ENCODE results near the gene TRIM60.
A peak's percentile ranks its signal among the peaks of the same experiment; 100 is the strongest.
"Not testable (repeated sequence)": the region's sequence is repeated elsewhere in the genome, so short reads cannot be mapped to it uniquely, and the experiment has no call there.

Gene TRIM60

DNA sequence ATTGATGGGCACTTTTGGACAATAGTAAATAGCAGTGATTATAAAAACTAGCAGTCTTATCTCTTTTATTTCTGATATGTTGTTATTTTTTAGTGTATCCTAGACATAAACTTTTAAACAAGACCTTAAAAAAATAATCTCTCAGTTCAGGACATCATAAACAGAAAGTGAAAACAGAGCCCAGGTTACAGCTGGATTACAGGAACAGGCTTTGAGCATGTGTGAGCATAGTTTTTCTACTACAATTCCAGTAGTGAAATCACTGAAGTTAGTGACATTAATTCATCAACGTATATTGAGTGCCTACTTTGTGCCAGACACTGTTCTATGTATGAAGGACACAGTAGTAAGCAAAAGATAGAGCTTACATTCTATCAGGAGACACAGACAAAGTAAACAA lies 38.8 kb downstream of the TRIM60 start:
- no peak for TF ChIP-seq CTCF (conservative IDR thresholded peaks at IDR 0.05; ENCODE audit: low read depth, low read length)
- Histone ChIP-seq H3K27ac (no peak overlapping the region), H2AFZ (ENCODE audit: low read depth) (no peak overlapping the region)

DNA sequence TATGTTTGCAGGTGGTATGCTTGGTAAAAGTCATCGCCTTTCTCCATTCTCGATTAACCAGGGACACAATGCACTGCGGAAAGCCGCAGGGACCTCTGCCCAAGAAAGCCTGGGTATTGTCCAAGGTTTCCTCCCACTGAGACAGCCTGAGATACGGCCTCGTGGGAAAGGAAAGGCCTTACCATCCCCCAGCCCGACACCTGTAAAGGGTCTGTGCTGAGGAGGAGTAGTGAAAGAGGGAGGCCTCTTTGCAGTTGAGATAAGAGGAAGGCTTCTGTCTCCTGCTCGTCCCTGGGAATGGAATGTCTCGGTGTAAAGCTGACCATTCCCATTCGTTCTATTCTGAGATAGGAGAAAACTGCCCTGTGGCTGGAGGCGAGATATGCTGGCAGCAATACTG lies 41.5 kb downstream of the TRIM60 start:
- H2AFZ ChIP-seq (ENCODE audit: low read depth) = not testable (repeated sequence)

More for the DNA sequence above, 38.8 kb downstream of the TRIM60 start:
- Histone ChIP-seq H3K36me3 (ENCODE audit: insufficient read depth) (no peaks in the 10 kb centered on the region), H3K4me1 (ENCODE audit: low read depth, poor library complexity, severe bottlenecking) (peaks cover 12% of the 10 kb centered on the region), H3K27me3 (ENCODE audit: insufficient read depth, low read depth) (no peaks in the 10 kb centered on the region), H3K79me2 (ENCODE audit: insufficient read depth, low read depth) (no peaks in the 10 kb centered on the region), H3K9ac (no peak overlapping the region), H4K20me1 (ENCODE audit: insufficient read depth) (no peaks in the 10 kb centered on the region), H3K4me2 (peak overlapping the region; percentile 11; the same call in 1 of the 2 replicates), H3K4me3 (IDR thresholded peaks at IDR 0.05; ENCODE audit: insufficient read depth, low read depth, low read length) (no peak overlapping the region)

DNA sequence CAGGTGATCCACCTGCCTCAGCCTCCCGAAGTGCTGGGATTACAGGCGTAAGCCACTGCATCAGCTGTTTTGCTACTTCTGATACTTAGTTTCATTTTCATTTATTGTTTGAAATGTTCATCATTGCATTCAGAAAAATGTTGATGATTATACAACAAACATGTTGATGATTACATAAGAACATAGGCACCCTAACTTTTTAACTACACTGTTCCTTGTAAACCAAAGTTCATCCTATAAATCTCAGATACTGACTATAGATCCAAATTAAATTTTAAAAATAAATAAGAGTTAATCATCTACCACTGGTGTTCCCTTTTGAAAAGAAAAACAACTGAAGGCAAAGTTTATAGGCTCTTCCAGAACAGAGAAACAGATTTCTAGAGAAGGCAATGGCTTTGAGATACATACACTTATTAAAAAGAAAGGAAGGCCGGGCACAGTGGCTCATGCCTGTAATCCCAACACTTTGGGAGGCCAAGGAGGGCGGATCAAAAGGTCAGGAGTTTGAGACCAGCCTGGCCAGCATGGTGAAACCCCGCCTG lies 45.3 kb downstream of the TRIM60 start:
- H3K27me3 ChIP-seq (ENCODE audit: insufficient read depth, low read depth) = no peaks in the 10 kb centered on the region
- H3K4me2 ChIP-seq = peak overlapping the region; percentile 19; the same call in 1 of the 2 replicates
- TF ChIP-seq CTCF (conservative IDR thresholded peaks at IDR 0.05; ENCODE audit: low read depth, low read length) = no peak
- H3K9ac ChIP-seq = no peak overlapping the region
- H3K27ac ChIP-seq = no peak overlapping the region
- H3K4me3 ChIP-seq (IDR thresholded peaks at IDR 0.05; ENCODE audit: insufficient read depth, low read depth, low read length) = no peak overlapping the region
- no peaks in the 10 kb centered on the region for H3K36me3 ChIP-seq (ENCODE audit: insufficient read depth)
- H3K4me1 ChIP-seq (ENCODE audit: low read depth, poor library complexity, severe bottlenecking) = peaks cover 42% of the 10 kb centered on the region
- no peak overlapping the region for H2AFZ ChIP-seq (ENCODE audit: low read depth)
- H3K79me2 ChIP-seq (ENCODE audit: insufficient read depth, low read depth) = no peaks in the 10 kb centered on the region
- H4K20me1 ChIP-seq (ENCODE audit: insufficient read depth) = no peaks in the 10 kb centered on the region

More for the DNA sequence above, 41.5 kb downstream of the TRIM60 start:
- not testable (repeated sequence) for H3K27me3 ChIP-seq (ENCODE audit: insufficient read depth, low read depth); H3K9ac ChIP-seq; H3K79me2 ChIP-seq (ENCODE audit: insufficient read depth, low read depth); H3K4me3 ChIP-seq (IDR thresholded peaks at IDR 0.05; ENCODE audit: insufficient read depth, low read depth, low read length); H3K27ac ChIP-seq; H3K4me2 ChIP-seq; H4K20me1 ChIP-seq (ENCODE audit: insufficient read depth); H3K36me3 ChIP-seq (ENCODE audit: insufficient read depth)
- peaks cover 26% of the 10 kb centered on the region for H3K4me1 ChIP-seq (ENCODE audit: low read depth, poor library complexity, severe bottlenecking)

DNA sequence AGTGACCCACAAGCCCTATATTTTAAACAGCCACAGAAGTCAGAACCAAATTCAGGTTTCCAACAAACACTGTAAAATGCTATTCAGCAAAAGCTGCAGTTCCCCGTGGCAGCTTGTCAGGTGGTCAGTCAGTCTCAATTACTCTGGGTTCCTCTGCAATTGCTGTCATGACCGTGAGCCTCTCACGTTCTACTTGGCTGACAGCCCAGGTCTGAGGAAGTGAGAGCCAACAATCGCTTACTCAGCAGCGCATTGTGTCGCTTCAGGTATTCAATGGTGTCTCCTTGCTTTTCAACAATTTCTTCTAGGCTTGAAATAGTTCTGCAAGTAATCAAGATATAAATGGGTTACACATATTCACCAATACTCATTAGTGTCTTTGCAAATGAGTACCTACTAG lies 47.7 kb downstream of the TRIM60 start:
- H3K79me2 ChIP-seq (ENCODE audit: insufficient read depth, low read depth) = no peaks in the 10 kb centered on the region
- H2AFZ ChIP-seq (ENCODE audit: low read depth) = peak overlapping the region; percentile 9; the same call in 1 of the 2 replicates
- peaks cover 42% of the 10 kb centered on the region for H3K4me1 ChIP-seq (ENCODE audit: low read depth, poor library complexity, severe bottlenecking)
- no peak for TF ChIP-seq CTCF (conservative IDR thresholded peaks at IDR 0.05; ENCODE audit: low read depth, low read length)
- peak overlapping the region; percentile 54 for H3K27ac ChIP-seq
- H3K9ac ChIP-seq = no peak overlapping the region; the same call in 1 of the 2 replicates
- H3K4me3 ChIP-seq (IDR thresholded peaks at IDR 0.05; ENCODE audit: insufficient read depth, low read depth, low read length) = no peak overlapping the region
- H3K4me2 ChIP-seq = peak overlapping the region; percentile 65
- no peaks in the 10 kb centered on the region for H4K20me1 ChIP-seq (ENCODE audit: insufficient read depth)
- H3K27me3 ChIP-seq (ENCODE audit: insufficient read depth, low read depth) = no peaks in the 10 kb centered on the region
- no peaks in the 10 kb centered on the region for H3K36me3 ChIP-seq (ENCODE audit: insufficient read depth)

- H3K27ac ChIP-seq = not testable (repeated sequence)
Measured at GRCh38 chr4:165084787-165085186, 53.0 kb downstream of the TRIM60 start.

More at GRCh38 chr4:165084787-165085186, 53.0 kb downstream of the TRIM60 start:
- H4K20me1 ChIP-seq (ENCODE audit: insufficient read depth); H3K79me2 ChIP-seq (ENCODE audit: insufficient read depth, low read depth); H3K27me3 ChIP-seq (ENCODE audit: insufficient read depth, low read depth); H2AFZ ChIP-seq (ENCODE audit: low read depth); H3K4me3 ChIP-seq (IDR thresholded peaks at IDR 0.05; ENCODE audit: insufficient read depth, low read depth, low read length); H3K36me3 ChIP-seq (ENCODE audit: insufficient read depth); H3K4me2 ChIP-seq; H3K9ac ChIP-seq: not testable (repeated sequence)
- H3K4me1 ChIP-seq (ENCODE audit: low read depth, poor library complexity, severe bottlenecking) = peaks cover 13% of the 10 kb centered on the region
